ENCODE measurements around the gene F10.
"Not testable (repeated sequence)": the region's sequence is repeated elsewhere in the genome, so short reads cannot be mapped to it uniquely, and the experiment has no call there.

Gene F10
- total RNA-seq: 0 reads per million in 3 experiments

GRCh38 chr13:113122550-113123225, at the start of gene F10:
TSS of gene F10 (plus strand) at chr13:113122799. CDS start at chr13:113122856, 57 bp downstream.
- no peak for DNase-seq

- DNase-seq: no peak
These were observed 48.7 kb upstream of the F10 start for GRCh38 chr13:113073942-113074341.

- DNase-seq: no peak
These were observed 48.2 kb upstream of the F10 start for GRCh38 chr13:113074401-113074800.

GRCh38 chr13:113074876-113075275, 47.7 kb upstream of the F10 start:
- DNase-seq: no peak

GRCh38 chr13:113075711-113076110, 46.9 kb upstream of the F10 start:
- no peak for DNase-seq

- DNase-seq: no peak
These were observed 45.8 kb upstream of the F10 start for GRCh38 chr13:113076681-113077401.

- DNase-seq: no peak
These were observed 45.0 kb upstream of the F10 start for GRCh38 chr13:113077566-113077952.

- DNase-seq: no peak
These were observed 44.4 kb upstream of the F10 start for GRCh38 chr13:113077953-113078901.

GRCh38 chr13:113078902-113079780, 43.5 kb upstream of the F10 start:
- no peak for DNase-seq

- DNase-seq: not testable (repeated sequence)
These were observed 42.9 kb upstream of the F10 start for GRCh38 chr13:113079781-113080080.

GRCh38 chr13:113080361-113080831, 42.2 kb upstream of the F10 start:
- no peak for DNase-seq

GRCh38 chr13:113080901-113081521, 41.6 kb upstream of the F10 start:
- DNase-seq: no peak

- DNase-seq: no peak
These were observed 40.2 kb upstream of the F10 start for GRCh38 chr13:113082198-113083021.

GRCh38 chr13:113083022-113083373, 39.6 kb upstream of the F10 start:
- no peak for DNase-seq

GRCh38 chr13:113083402-113084061, 39.1 kb upstream of the F10 start:
- DNase-seq: no peak

- no peak for DNase-seq
These were observed 38.3 kb upstream of the F10 start for GRCh38 chr13:113084094-113084942.

- DNase-seq: no peak
These were observed 37.6 kb upstream of the F10 start for GRCh38 chr13:113084943-113085540.

- no peak for DNase-seq
These were observed 36.4 kb upstream of the F10 start for GRCh38 chr13:113086031-113086750.
